ENCODE results near the gene ZDHHC21.

The ZDHHC21 gene

GRCh38 chr9:14616188-14616982 is 76.8 kb downstream of the ZDHHC21 start:
- no peak overlapping the region for H3K27ac ChIP-seq (ENCODE audit: low read depth, low read length, poor library complexity, severe bottlenecking)
- H3K4me2 ChIP-seq (ENCODE audit: low read length), result no peak overlapping the region
- no peak overlapping the region for H2AFZ ChIP-seq (ENCODE audit: low read length)
- no peaks in the 10 kb centered on the region for H3K4me1 ChIP-seq (ENCODE audit: insufficient read depth, low read length, severe bottlenecking)
- H3K9me2 ChIP-seq (ENCODE audit: low read depth, low read length), result no peaks in the 10 kb centered on the region
- H3K4me3 ChIP-seq (ENCODE audit: low read depth, low read length, poor library complexity, severe bottlenecking), result no peak overlapping the region
- H3K79me2 ChIP-seq (ENCODE audit: insufficient read depth, low read length), result no peaks in the 10 kb centered on the region
- no peaks in the 10 kb centered on the region for H4K20me1 ChIP-seq (ENCODE audit: insufficient read depth, low read length)
- H3K9ac ChIP-seq (ENCODE audit: low read length), result no peak overlapping the region
- H3K27me3 ChIP-seq (ENCODE audit: insufficient read depth, low read length), result no peaks in the 10 kb centered on the region
- no peaks in the 10 kb centered on the region for H3K9me3 ChIP-seq (ENCODE audit: low read length)
- no peaks in the 10 kb centered on the region for H3K36me3 ChIP-seq (ENCODE audit: insufficient read depth, low read length)
- H3F3A ChIP-seq (ENCODE audit: insufficient read depth, low read length), result no peaks in the 10 kb centered on the region
- no peak for TF ChIP-seq EZH2 (IDR thresholded peaks at IDR 0.05; ENCODE audit: borderline replicate concordance, low read length)
- TF ChIP-seq, protein P1, sequence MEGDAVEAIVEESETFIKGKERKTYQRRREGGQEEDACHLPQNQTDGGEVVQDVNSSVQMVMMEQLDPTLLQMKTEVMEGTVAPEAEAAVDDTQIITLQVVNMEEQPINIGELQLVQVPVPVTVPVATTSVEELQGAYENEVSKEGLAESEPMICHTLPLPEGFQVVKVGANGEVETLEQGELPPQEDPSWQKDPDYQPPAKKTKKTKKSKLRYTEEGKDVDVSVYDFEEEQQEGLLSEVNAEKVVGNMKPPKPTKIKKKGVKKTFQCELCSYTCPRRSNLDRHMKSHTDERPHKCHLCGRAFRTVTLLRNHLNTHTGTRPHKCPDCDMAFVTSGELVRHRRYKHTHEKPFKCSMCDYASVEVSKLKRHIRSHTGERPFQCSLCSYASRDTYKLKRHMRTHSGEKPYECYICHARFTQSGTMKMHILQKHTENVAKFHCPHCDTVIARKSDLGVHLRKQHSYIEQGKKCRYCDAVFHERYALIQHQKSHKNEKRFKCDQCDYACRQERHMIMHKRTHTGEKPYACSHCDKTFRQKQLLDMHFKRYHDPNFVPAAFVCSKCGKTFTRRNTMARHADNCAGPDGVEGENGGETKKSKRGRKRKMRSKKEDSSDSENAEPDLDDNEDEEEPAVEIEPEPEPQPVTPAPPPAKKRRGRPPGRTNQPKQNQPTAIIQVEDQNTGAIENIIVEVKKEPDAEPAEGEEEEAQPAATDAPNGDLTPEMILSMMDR (IDR thresholded peaks at IDR 0.05; ENCODE audit: low read length), result peak; percentile 75

DNA sequence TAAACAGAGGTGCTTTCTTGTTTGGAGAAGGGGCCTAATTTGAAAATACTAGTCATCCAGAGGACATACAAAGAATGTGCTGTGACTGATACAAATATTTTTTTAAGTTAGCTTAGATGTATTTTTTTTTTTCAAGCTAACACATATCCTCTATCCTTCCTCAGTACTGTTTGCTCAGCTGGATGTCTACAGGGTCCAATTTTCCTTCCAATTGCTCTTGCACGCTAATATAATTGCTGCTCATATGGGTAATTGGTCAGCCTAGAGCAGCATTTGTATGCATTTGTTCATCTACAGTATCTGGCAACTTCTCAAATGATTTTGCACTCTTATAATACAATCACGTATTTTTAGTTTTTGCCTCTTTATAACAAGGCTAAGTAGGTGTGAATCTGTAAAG is 84.7 kb downstream of the ZDHHC21 start:
- H3K9me3 ChIP-seq (ENCODE audit: low read length), result no peaks in the 10 kb centered on the region
- H3K9ac ChIP-seq (ENCODE audit: low read length), result no peak overlapping the region
- H3K4me1 ChIP-seq (ENCODE audit: insufficient read depth, low read length, severe bottlenecking), result no peaks in the 10 kb centered on the region
- no peak overlapping the region for H3K4me3 ChIP-seq (ENCODE audit: low read depth, low read length, poor library complexity, severe bottlenecking)
- no peaks in the 10 kb centered on the region for H3K36me3 ChIP-seq (ENCODE audit: insufficient read depth, low read length)
- no peaks in the 10 kb centered on the region for H3K27me3 ChIP-seq (ENCODE audit: insufficient read depth, low read length)
- H3K4me2 ChIP-seq (ENCODE audit: low read length), result no peak overlapping the region
- no peaks in the 10 kb centered on the region for H3F3A ChIP-seq (ENCODE audit: insufficient read depth, low read length)
- no peaks in the 10 kb centered on the region for H4K20me1 ChIP-seq (ENCODE audit: insufficient read depth, low read length)
- no peaks in the 10 kb centered on the region for H3K9me2 ChIP-seq (ENCODE audit: low read depth, low read length)
- no peak overlapping the region for H2AFZ ChIP-seq (ENCODE audit: low read length)
- TF ChIP-seq EZH2 (IDR thresholded peaks at IDR 0.05; ENCODE audit: borderline replicate concordance, low read length), result no peak
- H3K79me2 ChIP-seq (ENCODE audit: insufficient read depth, low read length), result no peaks in the 10 kb centered on the region
- H3K27ac ChIP-seq (ENCODE audit: low read depth, low read length, poor library complexity, severe bottlenecking), result no peak overlapping the region

DNA sequence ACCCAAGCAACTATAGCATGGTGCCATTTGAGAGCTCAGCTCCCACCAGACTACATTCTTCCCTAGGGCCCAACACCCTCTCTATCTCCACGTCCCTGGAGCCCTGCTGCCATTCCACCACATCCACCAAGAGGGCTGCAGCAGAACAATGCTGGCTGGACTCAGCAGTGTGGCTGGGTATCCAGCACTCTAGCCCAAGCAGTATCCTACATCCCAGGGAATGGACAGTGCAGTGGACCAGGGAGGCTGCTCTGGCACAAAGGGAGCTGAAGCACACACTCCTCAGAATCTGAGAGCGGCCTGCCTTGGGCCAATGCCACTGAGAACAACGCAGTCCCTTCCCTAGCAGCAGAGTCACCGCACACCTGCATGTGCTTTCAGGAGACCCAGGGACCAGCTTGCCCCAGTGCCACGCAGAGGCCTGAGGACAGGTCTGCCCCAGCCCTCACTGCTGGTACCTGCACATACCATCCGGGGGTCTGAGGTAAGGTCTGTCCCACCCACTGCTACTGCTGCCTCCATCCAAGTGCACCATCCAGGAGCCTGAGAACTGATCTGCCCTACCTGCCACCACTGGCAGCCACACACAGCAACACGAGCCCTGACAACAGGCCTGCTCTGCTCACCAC is 95.9 kb downstream of the ZDHHC21 start:
- Histone ChIP-seq H2AFZ (ENCODE audit: low read length) (no peak overlapping the region), H3F3A (ENCODE audit: insufficient read depth, low read length) (no peaks in the 10 kb centered on the region), H3K4me3 (ENCODE audit: low read depth, low read length, poor library complexity, severe bottlenecking) (no peak overlapping the region), H3K4me2 (ENCODE audit: low read length) (no peak overlapping the region), H3K27ac (ENCODE audit: low read depth, low read length, poor library complexity, severe bottlenecking) (no peak overlapping the region), H3K9ac (ENCODE audit: low read length) (no peak overlapping the region), H3K9me2 (ENCODE audit: low read depth, low read length) (no peaks in the 10 kb centered on the region), H4K20me1 (ENCODE audit: insufficient read depth, low read length) (no peaks in the 10 kb centered on the region), H3K36me3 (ENCODE audit: insufficient read depth, low read length) (no peaks in the 10 kb centered on the region), H3K9me3 (ENCODE audit: low read length) (no peaks in the 10 kb centered on the region), H3K4me1 (ENCODE audit: insufficient read depth, low read length, severe bottlenecking) (no peaks in the 10 kb centered on the region), H3K79me2 (ENCODE audit: insufficient read depth, low read length) (no peaks in the 10 kb centered on the region), H3K27me3 (ENCODE audit: insufficient read depth, low read length) (no peaks in the 10 kb centered on the region)
- TF ChIP-seq, protein P1 (IDR thresholded peaks at IDR 0.05; ENCODE audit: low read length), result no peak
- no peak for TF ChIP-seq EZH2 (IDR thresholded peaks at IDR 0.05; ENCODE audit: borderline replicate concordance, low read length)
